ENCODE data around the gene SLC2A4.

SLC2A4 gene

DNA sequence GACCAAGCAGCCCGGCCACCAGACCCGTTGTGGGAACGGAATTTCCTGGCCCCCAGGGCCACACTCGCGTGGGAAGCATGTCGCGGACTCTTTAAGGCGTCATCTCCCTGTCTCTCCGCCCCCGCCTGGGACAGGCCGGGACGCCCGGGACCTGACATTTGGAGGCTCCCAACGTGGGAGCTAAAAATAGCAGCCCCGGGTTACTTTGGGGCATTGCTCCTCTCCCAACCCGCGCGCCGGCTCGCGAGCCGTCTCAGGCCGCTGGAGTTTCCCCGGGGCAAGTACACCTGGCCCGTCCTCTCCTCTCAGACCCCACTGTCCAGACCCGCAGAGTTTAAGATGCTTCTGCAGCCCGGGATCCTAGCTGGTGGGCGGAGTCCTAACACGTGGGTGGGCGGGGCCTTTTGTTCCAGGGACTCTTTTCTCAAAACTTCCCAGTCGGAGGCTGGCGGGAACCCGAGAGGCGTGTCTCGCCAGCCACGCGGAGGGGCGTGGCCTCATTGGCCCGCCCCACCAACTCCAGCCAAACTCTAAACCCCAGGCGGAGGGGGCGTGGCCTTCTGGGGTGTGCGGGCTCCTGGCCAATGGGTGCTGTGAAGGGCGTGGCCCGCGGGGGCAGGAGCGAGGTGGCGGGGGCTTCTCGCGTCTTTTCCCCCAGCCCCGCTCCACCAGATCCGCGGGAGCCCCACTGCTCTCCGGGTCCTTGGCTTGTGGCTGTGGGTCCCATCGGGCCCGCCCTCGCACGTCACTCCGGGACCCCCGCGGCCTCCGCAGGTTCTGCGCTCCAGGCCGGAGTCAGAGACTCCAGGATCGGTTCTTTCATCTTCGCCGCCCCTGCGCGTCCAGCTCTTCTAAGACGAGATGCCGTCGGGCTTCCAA, at the start of gene SLC2A4:
Gene SLC2A4 (plus strand): TSS at position 645 of the 879 bp plus-strand sequence. CDS start 217 bp downstream, at position 862.
- peak; percentile 64 to 89 (median 80) for DNase-seq
- intact Hi-C loops (cut with DNase I), result no loop called here

DNA sequence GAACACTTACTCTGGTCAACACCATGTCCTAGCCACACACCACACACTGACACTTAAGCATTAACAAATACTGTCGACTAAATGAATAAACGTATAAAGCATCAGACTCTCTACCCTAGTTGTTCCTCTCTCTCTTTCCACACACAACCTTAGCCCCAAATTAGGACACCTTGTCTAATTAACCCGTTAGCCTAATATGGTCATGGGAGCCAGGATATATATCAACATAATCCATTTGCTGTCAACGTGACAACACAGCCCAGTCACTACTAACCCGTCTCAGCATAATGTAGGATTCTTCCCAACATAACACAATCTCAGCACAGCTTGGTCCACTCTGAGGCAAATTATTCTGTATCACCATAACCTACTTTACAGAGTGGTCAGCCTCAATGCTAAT, 49.4 kb upstream of the SLC2A4 start:
- intact Hi-C loops (cut with DNase I), result no loop called here

DNA sequence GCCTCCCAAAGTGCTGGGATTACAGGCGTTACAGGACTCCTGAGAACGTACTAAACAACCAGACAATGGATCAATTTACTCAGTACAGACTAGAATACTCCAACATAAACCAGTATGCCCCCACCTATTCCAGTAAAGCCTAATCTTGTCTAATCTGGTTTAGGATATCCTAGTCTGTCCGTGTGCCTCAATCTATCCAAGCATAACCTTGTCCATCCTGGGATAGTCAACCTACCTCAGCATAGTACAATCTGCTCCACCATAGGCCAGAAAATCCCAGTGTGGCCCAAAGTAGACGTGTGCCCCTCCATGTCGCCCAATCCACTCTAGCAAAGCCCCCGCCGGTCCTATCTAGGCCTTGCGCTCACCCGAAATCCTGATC, 47.8 kb upstream of the SLC2A4 start:
- no peak for DNase-seq
- intact Hi-C loops (cut with DNase I), result no loop called here

More for the DNA sequence above, 49.4 kb upstream of the SLC2A4 start:
- no peak for DNase-seq

DNA sequence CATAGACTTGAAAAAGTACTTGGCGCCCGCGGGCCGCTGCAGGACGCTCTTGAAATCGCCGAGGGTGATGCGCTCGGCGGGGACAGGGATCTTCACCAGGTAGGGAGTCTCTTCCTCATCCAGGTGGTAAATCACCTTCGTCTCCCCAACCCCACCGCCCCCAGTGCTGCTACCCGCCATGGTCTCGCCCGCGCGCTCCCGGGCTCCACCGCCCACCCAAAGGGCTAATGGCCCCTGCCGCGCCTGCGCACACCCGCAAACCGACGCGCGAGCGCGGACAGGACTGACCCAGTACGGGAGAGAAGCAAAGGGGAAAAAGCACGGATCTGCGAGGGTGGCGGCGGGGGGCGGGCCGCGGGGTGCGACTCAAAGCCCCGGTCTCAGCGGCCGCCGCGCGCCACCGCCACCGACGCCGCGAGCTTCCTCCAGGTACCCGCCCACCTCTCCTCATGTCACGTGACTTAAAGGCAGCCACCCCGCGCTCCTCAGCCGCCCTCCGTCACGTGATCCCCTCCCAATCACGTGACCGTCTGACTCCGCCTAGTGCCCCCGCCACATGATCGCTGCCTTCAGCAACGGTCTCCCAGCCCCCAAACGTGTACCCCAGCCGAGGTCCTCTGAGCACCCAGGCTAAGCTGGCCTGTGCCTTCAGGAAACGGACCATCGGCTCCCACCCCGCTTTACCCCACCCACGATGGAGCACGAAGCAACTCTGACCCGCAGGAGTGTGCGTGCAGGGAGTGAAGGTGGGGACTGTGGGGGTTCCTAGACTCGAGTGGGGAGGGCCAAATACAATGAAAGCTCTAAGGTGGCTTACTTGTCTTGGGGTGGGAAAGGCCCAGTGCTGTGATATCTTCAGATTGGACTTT, 47.2 kb upstream of the SLC2A4 start, which contains the start of gene DVL2:
Gene DVL2 (minus strand): TSS at position 435 of the 869 bp plus-strand sequence. CDS start 255 bp downstream, at position 180.
- intact Hi-C loops (cut with DNase I), result no loop called here
- DNase-seq, result peak; percentile 93 to 99 (median 96)

DNA sequence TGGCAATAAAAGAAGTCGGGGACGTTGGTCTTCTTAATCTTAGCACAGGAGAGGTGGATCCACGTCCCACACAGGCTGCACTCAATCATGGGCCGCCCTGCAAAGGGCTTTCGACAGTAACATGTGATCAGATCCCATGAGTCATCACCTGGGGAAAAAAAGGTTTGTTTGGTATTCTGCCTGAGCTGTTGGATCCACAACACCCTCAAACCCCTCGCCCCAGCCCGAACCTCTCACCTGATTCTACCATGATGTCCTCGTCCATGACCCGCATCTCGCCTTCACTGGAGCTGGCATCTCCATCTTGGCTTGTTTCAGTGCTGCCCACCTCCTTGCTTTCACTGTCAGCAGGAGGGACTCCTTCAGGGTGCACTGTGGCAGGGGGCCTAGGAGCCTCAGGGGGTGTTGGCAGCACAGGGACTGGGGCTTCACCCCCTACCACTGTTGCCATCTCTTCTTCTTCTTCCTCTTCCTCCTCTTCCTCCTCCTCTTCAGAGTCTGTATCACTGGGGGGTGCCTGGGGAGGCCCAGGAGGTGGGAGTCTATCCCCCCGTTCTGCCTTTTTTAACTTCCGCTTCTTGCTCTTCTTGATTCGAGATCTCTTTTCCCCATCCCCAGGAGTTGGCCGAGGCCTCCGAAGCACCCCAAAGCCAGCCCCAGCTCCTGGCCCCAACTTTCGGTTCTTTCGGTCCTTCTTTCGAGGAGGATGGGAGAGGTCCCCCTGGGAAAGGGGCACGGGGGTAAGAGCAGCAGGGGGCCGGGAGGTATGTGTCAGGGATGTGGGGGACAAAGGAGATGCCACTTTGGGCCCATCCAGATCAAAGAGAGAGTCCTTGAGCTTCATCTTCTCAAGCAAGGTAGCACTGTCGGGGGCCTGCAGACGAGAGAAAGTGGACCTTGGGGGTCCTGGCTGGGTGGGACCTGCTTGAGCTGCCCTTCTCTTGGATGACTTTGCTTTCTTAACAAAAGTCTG, 45.5 kb upstream of the SLC2A4 start:
- DNase-seq, result peak in 4 of 42 donors; percentile 33 to 59 (median 46)
- intact Hi-C loops (cut with DNase I), result no loop called here

- DNase-seq, result no peak
- intact Hi-C loops (cut with DNase I), result no loop called here
Measured at GRCh38 chr17:7236808-7237207, 44.7 kb upstream of the SLC2A4 start.

GRCh38 chr17:7237266-7237760, 44.2 kb upstream of the SLC2A4 start:
- intact Hi-C loops (cut with DNase I), result no loop called here
- DNase-seq, result no peak

DNA sequence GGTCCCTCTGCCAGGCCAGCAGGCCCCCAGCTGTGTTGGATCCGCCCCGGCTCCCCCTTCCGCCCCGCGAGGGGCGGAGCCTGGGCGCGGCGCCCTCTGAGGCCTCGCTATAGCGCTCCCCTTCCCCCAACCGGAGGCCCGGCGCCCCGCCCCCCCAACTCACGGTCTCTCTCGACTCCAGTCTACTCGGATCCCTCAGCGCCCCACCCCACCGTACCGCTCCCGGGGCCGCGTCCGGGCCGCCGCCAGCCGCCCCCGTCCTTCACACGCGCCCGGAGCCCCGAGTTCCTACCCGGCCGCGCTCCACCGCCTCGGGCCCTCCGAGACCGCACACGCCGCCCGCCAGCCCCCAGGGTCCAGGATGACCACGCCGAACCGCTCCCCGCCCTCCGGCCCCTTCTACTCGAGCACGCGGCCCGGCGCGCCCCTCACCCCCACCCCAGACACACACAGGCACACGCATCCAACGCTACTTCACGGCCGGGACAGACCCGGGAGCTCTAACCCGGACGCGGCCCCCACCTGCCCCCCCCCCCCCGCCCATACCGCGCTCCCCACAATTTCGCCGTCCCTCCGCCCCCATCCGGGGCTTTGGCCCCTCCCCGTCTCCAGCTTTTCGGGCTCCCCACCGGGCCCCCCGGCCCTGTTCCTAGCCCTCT, 43.6 kb upstream of the SLC2A4 start:
- intact Hi-C loops (cut with DNase I), result no loop called here
- DNase-seq, result peak in 41 of 42 donors; percentile 55 to 90 (median 77)

- intact Hi-C loops (cut with DNase I), result loop anchor here (1.0 kb wide), 1 partner anchor 13 kb away; the partner anchor contains the start of gene CTDNEP1
- DNase-seq, result peak in 3 of 42 donors; percentile 24 to 47 (median 24)
Measured at GRCh38 chr17:7238420-7239090, 43.0 kb upstream of the SLC2A4 start.

GRCh38 chr17:7239091-7240027, 42.2 kb upstream of the SLC2A4 start, which contains the start of gene PHF23:
Gene PHF23 (minus strand): TSS chr17:7239457. CDS start chr17:7239279, 178 bp downstream.
- intact Hi-C loops (cut with DNase I), result loop anchor here (1.0 kb wide), 1 partner anchor 12 kb away; the partner anchor contains the start of gene CTDNEP1

GRCh38 chr17:7240375-7240774, 41.1 kb upstream of the SLC2A4 start:
- intact Hi-C loops (cut with DNase I), result no loop called here
- DNase-seq, result no peak

More at GRCh38 chr17:7239091-7240027, 42.2 kb upstream of the SLC2A4 start, which contains the start of gene PHF23:
- DNase-seq, result peak; percentile 98 to 100 (median 99)

- peak in 1 of 42 donors; percentile 15 for DNase-seq
- intact Hi-C loops (cut with DNase I), result no loop called here
Measured at GRCh38 chr17:7241090-7241733, 40.3 kb upstream of the SLC2A4 start.

- intact Hi-C loops (cut with DNase I), result no loop called here
- DNase-seq, result peak; percentile 91 to 98 (median 95)
Measured at GRCh38 chr17:7241783-7242716, 39.5 kb upstream of the SLC2A4 start, which contains the start of gene GABARAP. Gene GABARAP (minus strand): TSS chr17:7242449. CDS start chr17:7242330, 119 bp downstream.

All from head of caudate nucleus (tissue), 42 donors.